Measurements from ENCODE around the gene EPHB1.

GRCh38 chr3:134873789-134874188 is 78.7 kb downstream of the EPHB1 start:
- TF ChIP-seq CTCF (IDR thresholded peaks at IDR 0.05; ENCODE audit: insufficient read depth, low read length) (no peak), REST (IDR thresholded peaks at IDR 0.05; ENCODE audit: insufficient replicate concordance, low read depth) (no peak), POLR2AphosphoS5 (IDR thresholded peaks at IDR 0.05; ENCODE audit: low read depth) (no peak)
